ENCODE data around the gene CD6. TPM values are rescaled to one million over a fixed set of nuclear protein-coding genes. Genes with fewer than 3 reads are reported as not detected.
"Not testable (repeated sequence)": the region's sequence is repeated elsewhere in the genome, so short reads cannot be mapped to it uniquely, and the experiment has no call there.

The CD6 gene
- total and polyA plus RNA-seq, 9 donors: 0.18 to 2.0 (median 0.65) TPM

DNA sequence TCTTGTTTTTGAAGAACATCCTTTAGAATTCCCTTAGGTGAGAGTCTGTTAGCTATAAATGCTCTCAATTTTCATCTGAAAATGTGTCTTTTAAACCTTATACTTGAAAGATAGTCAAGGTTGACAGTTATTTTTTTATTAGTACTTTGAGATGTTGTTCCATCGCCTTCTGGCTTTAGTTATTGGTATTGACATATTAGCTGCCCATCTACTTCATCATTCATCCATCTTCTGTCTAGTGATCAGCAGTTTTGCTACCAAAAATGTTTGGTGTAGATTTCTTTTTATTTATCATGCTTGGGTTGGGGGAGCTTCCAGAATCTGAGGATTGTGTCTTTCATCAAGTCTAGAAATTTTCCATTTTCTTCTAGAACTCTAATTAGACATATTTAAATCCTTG lies 3.3 kb upstream of the CD6 start:
- DNase-seq: no peak
- Histone ChIP-seq H3K36me3 (ENCODE audit: control insufficient read depth, insufficient read depth, low read length) (no peaks in the 10 kb centered on the region), H3K27me3 (ENCODE audit: control insufficient read depth, insufficient read depth, low read length) (no peaks in the 10 kb centered on the region), H3K4me1 (ENCODE audit: control insufficient read depth, insufficient read depth, low read length) (no peaks in the 10 kb centered on the region), H3K27ac (ENCODE audit: low read length) (no peak overlapping the region), H3K4me3 (ENCODE audit: low read length) (no peak overlapping the region), H3K9me3 (replicated peaks; ENCODE audit: control insufficient read depth, low read depth, low read length) (no peaks in the 10 kb centered on the region)
- no CpG with 5 or more reads among the region's 1 CpG for WGBS (ENCODE audit: insufficient coverage)

- no peak overlapping the region for H3K27ac ChIP-seq (ENCODE audit: low read length)
- H3K4me3 ChIP-seq (ENCODE audit: low read length): no peak overlapping the region
- no peaks in the 10 kb centered on the region for H3K27me3 ChIP-seq (ENCODE audit: control insufficient read depth, insufficient read depth, low read length)
- H3K9me3 ChIP-seq (replicated peaks; ENCODE audit: control insufficient read depth, low read depth, low read length): no peaks in the 10 kb centered on the region
- no peaks in the 10 kb centered on the region for H3K4me1 ChIP-seq (ENCODE audit: control insufficient read depth, insufficient read depth, low read length)
- 31% methylated on average over 5 of the region's 9 CpGs for WGBS (ENCODE audit: insufficient coverage)
- H3K36me3 ChIP-seq (ENCODE audit: control insufficient read depth, insufficient read depth, low read length): no peaks in the 10 kb centered on the region
- no peak for DNase-seq
Observed at GRCh38 chr11:60970369-60970774, 1.1 kb upstream of the CD6 start.

GRCh38 chr11:60970890-60971289 lies 590 bp upstream of the CD6 start:
- DNase-seq: no peak
- Histone ChIP-seq H3K9me3 (replicated peaks; ENCODE audit: control insufficient read depth, low read depth, low read length) (no peaks in the 10 kb centered on the region), H3K4me3 (ENCODE audit: low read length) (no peak overlapping the region), H3K4me1 (ENCODE audit: control insufficient read depth, insufficient read depth, low read length) (no peaks in the 10 kb centered on the region), H3K27me3 (ENCODE audit: control insufficient read depth, insufficient read depth, low read length) (no peaks in the 10 kb centered on the region), H3K27ac (ENCODE audit: low read length) (no peak overlapping the region), H3K36me3 (ENCODE audit: control insufficient read depth, insufficient read depth, low read length) (no peaks in the 10 kb centered on the region)
- 67% methylated on average over 2 of the region's 5 CpGs for WGBS (ENCODE audit: insufficient coverage)

DNA sequence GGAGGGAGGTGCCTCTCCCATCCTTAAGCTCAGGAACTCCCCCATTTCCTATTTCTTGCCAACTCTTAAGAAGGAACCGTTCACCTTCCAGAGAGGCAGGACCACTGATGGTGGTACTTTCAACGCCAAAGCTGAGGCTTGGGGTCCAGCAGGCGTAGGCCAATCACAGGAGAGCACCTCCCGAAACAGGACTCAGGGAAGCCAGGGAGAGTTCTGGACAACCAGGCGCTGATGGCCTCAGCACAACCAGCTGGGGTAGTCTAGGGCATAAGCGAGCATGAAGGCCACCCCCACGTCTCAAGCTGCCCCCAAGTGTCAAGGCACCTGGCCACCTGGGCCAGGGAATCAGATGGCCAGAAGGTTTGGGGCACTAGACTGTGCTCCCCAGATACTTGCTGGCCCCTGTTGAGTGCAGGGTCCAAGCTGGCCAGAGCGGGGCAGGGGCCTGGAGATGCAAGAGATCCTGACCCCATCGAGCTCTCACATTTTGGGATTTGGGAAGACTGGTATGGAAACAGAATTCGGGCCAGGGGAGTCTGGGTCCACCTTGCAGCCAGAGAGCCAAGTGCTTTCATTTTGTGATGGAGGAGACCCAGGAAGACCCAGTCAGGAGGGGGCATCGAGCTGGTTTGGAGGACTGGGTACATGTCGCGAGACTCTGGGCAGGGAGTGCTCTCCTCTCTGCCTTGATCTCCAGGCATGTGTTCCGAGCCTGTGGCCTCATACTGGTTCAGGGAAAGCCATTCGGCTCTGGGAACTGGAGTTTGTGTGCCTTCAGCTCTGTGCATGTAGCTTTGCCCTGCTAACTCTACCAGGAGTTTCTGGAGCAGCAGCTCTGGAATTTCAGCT lies 926 bp downstream of the CD6 start:
- WGBS (ENCODE audit: insufficient coverage): 90% methylated on average over 12 of the region's 15 CpGs
- H3K9me3 ChIP-seq (replicated peaks; ENCODE audit: control insufficient read depth, low read depth, low read length): no peaks in the 10 kb centered on the region
- no peak for DNase-seq

GRCh38 chr11:60973699-60974098 lies 2.2 kb downstream of the CD6 start:
- WGBS (ENCODE audit: insufficient coverage): 76% methylated on average over 5 of the region's 6 CpGs
- no peaks in the 10 kb centered on the region for H3K27me3 ChIP-seq (ENCODE audit: control insufficient read depth, insufficient read depth, low read length)
- H3K4me3 ChIP-seq (ENCODE audit: low read length): no peak overlapping the region
- no peaks in the 10 kb centered on the region for H3K36me3 ChIP-seq (ENCODE audit: control insufficient read depth, insufficient read depth, low read length)
- H3K9me3 ChIP-seq (replicated peaks; ENCODE audit: control insufficient read depth, low read depth, low read length): no peaks in the 10 kb centered on the region
- DNase-seq: no peak
- H3K27ac ChIP-seq (ENCODE audit: low read length): no peak overlapping the region
- H3K4me1 ChIP-seq (ENCODE audit: control insufficient read depth, insufficient read depth, low read length): peaks cover 16% of the 10 kb centered on the region

More for the DNA sequence above, 926 bp downstream of the CD6 start:
- H3K36me3 ChIP-seq (ENCODE audit: control insufficient read depth, insufficient read depth, low read length): no peaks in the 10 kb centered on the region
- peaks cover 6% of the 10 kb centered on the region for H3K4me1 ChIP-seq (ENCODE audit: control insufficient read depth, insufficient read depth, low read length)
- no peaks in the 10 kb centered on the region for H3K27me3 ChIP-seq (ENCODE audit: control insufficient read depth, insufficient read depth, low read length)
- H3K4me3 ChIP-seq (ENCODE audit: low read length): no peak overlapping the region
- H3K27ac ChIP-seq (ENCODE audit: low read length): no peak overlapping the region

- WGBS (ENCODE audit: insufficient coverage): 93% methylated on average over 8 of the region's 13 CpGs
- not testable (repeated sequence) for H3K36me3 ChIP-seq (ENCODE audit: control insufficient read depth, insufficient read depth, low read length); H3K9me3 ChIP-seq (replicated peaks; ENCODE audit: control insufficient read depth, low read depth, low read length); H3K27me3 ChIP-seq (ENCODE audit: control insufficient read depth, insufficient read depth, low read length); H3K27ac ChIP-seq (ENCODE audit: low read length); DNase-seq; H3K4me3 ChIP-seq (ENCODE audit: low read length)
- H3K4me1 ChIP-seq (ENCODE audit: control insufficient read depth, insufficient read depth, low read length): peaks cover 22% of the 10 kb centered on the region
Observed at GRCh38 chr11:60974316-60974715, 2.8 kb downstream of the CD6 start.

GRCh38 chr11:60974726-60975125 lies 3.2 kb downstream of the CD6 start:
- H3K27me3 ChIP-seq (ENCODE audit: control insufficient read depth, insufficient read depth, low read length): no peaks in the 10 kb centered on the region
- peak; percentile 42 for DNase-seq
- no peak overlapping the region for H3K27ac ChIP-seq (ENCODE audit: low read length)
- H3K4me1 ChIP-seq (ENCODE audit: control insufficient read depth, insufficient read depth, low read length): peaks cover 25% of the 10 kb centered on the region
- no peak overlapping the region for H3K4me3 ChIP-seq (ENCODE audit: low read length)
- WGBS (ENCODE audit: insufficient coverage): 100% methylated on average over 2 of the region's 6 CpGs
- no peaks in the 10 kb centered on the region for H3K36me3 ChIP-seq (ENCODE audit: control insufficient read depth, insufficient read depth, low read length)
- H3K9me3 ChIP-seq (replicated peaks; ENCODE audit: control insufficient read depth, low read depth, low read length): no peaks in the 10 kb centered on the region

DNA sequence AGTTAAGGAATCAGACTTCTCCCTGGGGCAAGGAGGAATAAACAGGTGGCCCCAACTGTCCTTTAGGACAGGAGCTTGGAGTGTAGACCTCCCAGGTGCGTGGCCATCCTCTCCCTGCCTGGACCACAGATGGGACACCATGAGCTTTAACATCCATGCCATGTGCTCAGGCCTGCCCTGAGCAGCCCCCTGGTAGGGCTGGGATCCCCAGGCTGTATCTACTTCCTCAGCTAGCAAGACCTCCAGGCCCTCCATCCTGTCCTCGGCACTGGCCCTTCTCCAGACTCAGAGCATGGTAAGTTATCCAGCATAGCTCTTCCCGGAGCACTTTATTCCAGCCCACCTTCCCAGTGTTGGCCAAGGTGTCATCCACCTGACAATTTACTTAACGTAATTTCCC lies 5.7 kb downstream of the CD6 start:
- no peaks in the 10 kb centered on the region for H3K36me3 ChIP-seq (ENCODE audit: control insufficient read depth, insufficient read depth, low read length)
- H3K9me3 ChIP-seq (replicated peaks; ENCODE audit: control insufficient read depth, low read depth, low read length): no peaks in the 10 kb centered on the region
- DNase-seq: no peak
- WGBS (ENCODE audit: insufficient coverage): 77% methylated on average over 4 of the region's 4 CpGs
- H3K4me3 ChIP-seq (ENCODE audit: low read length): no peak overlapping the region
- H3K27ac ChIP-seq (ENCODE audit: low read length): no peak overlapping the region
- no peaks in the 10 kb centered on the region for H3K27me3 ChIP-seq (ENCODE audit: control insufficient read depth, insufficient read depth, low read length)
- peaks cover 26% of the 10 kb centered on the region for H3K4me1 ChIP-seq (ENCODE audit: control insufficient read depth, insufficient read depth, low read length)

GRCh38 chr11:60977836-60978235 lies 6.4 kb downstream of the CD6 start:
- Histone ChIP-seq H3K27me3 (ENCODE audit: control insufficient read depth, insufficient read depth, low read length) (peaks cover 2% of the 10 kb centered on the region), H3K27ac (ENCODE audit: low read length) (no peak overlapping the region), H3K4me3 (ENCODE audit: low read length) (no peak overlapping the region), H3K4me1 (ENCODE audit: control insufficient read depth, insufficient read depth, low read length) (peaks cover 26% of the 10 kb centered on the region), H3K9me3 (replicated peaks; ENCODE audit: control insufficient read depth, low read depth, low read length) (no peaks in the 10 kb centered on the region), H3K36me3 (ENCODE audit: control insufficient read depth, insufficient read depth, low read length) (no peaks in the 10 kb centered on the region)
- peak; percentile 25 for DNase-seq

DNA sequence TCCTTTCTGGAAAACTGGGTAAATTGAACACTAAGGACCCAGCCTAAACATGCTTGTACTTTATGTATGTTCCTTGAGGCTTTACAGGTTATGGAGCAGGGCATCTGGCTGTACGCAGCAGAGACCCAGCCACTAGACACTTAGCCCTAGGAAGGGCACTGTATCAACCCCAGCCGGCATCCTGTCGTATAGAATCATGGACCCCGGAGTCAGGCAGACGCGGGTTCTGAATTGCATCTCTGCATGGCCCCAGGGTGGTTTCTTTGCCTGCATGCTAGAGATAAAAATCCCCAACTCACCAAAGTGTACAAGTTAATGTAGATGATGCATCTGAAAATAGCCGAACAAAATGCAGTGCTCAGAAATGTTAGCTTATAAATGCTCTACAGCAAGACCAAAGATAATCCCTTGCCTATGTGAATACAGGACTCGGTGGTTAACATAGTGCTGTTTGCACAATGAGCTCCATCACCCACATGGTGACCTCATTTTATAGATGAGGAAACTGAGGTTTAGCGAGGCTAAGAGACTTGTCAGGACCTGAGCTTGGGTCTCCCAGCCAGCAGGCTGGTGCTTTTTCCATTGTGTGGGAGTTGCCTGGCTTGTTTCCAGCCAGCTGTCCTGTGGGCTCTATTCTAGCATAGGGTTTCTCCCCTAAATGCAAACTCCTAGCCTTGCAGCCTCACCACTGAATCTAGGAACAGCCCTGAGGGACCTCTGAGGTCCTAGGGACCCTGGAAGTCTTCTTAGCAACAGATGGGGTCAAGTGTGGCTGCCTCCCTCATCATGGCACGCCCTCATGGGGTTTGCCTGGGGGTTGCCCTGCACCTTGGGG lies 7.3 kb downstream of the CD6 start:
- Histone ChIP-seq H3K4me1 (ENCODE audit: control insufficient read depth, insufficient read depth, low read length) (peaks cover 26% of the 10 kb centered on the region), H3K9me3 (replicated peaks; ENCODE audit: control insufficient read depth, low read depth, low read length) (no peaks in the 10 kb centered on the region), H3K27me3 (ENCODE audit: control insufficient read depth, insufficient read depth, low read length) (peaks cover 2% of the 10 kb centered on the region), H3K36me3 (ENCODE audit: control insufficient read depth, insufficient read depth, low read length) (no peaks in the 10 kb centered on the region), H3K4me3 (ENCODE audit: low read length) (no peak overlapping the region), H3K27ac (ENCODE audit: low read length) (no peak overlapping the region)
- WGBS (ENCODE audit: insufficient coverage): 95% methylated on average over 2 of the region's 10 CpGs
- peak; percentile 58 for DNase-seq

Measured in muscle of leg (tissue), 11 donors.